GM19455 (cell line): ENCODE measurements around the gene LRCH4.
"Not testable (repeated sequence)": the region's sequence is repeated elsewhere in the genome, so short reads cannot be mapped to it uniquely, and the experiment has no call there.

ENCODE experiments used
- ATAC-seq: cut with Tn5 transposase; IDR thresholded peaks from one replicate; pipeline ENCODE4 v1.9.1; 2021; ENCODE audit not compliant: unreplicated experiment

The LRCH4 gene

GRCh38 chr7:100546129-100546925 lies 39.6 kb downstream of the LRCH4 start:
- ATAC-seq, result peak; percentile 43

GRCh38 chr7:100545360-100546128 lies 40.4 kb downstream of the LRCH4 start:
- ATAC-seq, result peak; percentile 46

- no peak for ATAC-seq
These were observed 41.0 kb downstream of the LRCH4 start for GRCh38 chr7:100544967-100545359.

GRCh38 chr7:100544386-100544785 lies 41.5 kb downstream of the LRCH4 start:
- ATAC-seq, result no peak

- ATAC-seq, result no peak
These were observed 42.3 kb downstream of the LRCH4 start for GRCh38 chr7:100543586-100543985.

- not testable (repeated sequence) for ATAC-seq
These were observed 44.6 kb downstream of the LRCH4 start for GRCh38 chr7:100541309-100541708.

- no peak for ATAC-seq
These were observed 45.7 kb downstream of the LRCH4 start for GRCh38 chr7:100540073-100540723.

GRCh38 chr7:100539436-100540006 lies 46.4 kb downstream of the LRCH4 start:
- no peak for ATAC-seq

GRCh38 chr7:100538654-100539435 lies 47.1 kb downstream of the LRCH4 start, which contains the start of gene AGFG2:
Gene AGFG2, plus strand, starts transcription at chr7:100539203. Its CDS starts 144 bp downstream, at chr7:100539347.
- ATAC-seq, result peak; percentile 94

- no peak for ATAC-seq
These were observed 47.6 kb downstream of the LRCH4 start for GRCh38 chr7:100538348-100538653.

GRCh38 chr7:100536695-100537094 lies 49.2 kb downstream of the LRCH4 start:
- not testable (repeated sequence) for ATAC-seq

GRCh38 chr7:100535982-100536381 lies 49.9 kb downstream of the LRCH4 start:
- not testable (repeated sequence) for ATAC-seq

- ATAC-seq, result no peak
These were observed 53.5 kb downstream of the LRCH4 start for GRCh38 chr7:100532165-100533022.

- ATAC-seq, result not testable (repeated sequence)
These were observed 57.6 kb downstream of the LRCH4 start for GRCh38 chr7:100528108-100528866.
